Measurements from ENCODE around the gene LEFTY2.
"Not testable (repeated sequence)": the region's sequence is repeated elsewhere in the genome, so short reads cannot be mapped to it uniquely, and the experiment has no call there.

Gene LEFTY2

GRCh38 chr1:225950905-225951497, 10.0 kb upstream of the LEFTY2 start:
- no peak for DNase-seq

DNA sequence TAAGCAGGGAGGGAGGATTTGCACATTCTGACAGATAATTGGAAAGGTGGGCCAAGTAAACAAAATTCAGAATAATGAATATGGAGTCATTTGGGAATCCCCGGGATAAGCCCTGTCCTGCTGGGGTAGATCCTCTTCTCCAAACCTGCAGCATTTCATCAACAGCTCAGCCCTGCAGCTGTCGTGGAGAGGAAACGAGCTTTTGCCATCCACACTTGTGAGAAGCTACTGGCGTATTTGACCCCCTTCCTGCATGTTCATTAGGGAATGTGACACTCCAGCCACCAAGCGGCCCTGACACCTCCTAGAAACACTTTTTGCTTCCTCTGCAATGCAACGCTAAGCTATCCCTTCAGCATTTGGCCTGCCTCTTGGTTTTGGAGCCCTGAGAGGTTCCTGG, 8.0 kb upstream of the LEFTY2 start:
- no peak for DNase-seq

DNA sequence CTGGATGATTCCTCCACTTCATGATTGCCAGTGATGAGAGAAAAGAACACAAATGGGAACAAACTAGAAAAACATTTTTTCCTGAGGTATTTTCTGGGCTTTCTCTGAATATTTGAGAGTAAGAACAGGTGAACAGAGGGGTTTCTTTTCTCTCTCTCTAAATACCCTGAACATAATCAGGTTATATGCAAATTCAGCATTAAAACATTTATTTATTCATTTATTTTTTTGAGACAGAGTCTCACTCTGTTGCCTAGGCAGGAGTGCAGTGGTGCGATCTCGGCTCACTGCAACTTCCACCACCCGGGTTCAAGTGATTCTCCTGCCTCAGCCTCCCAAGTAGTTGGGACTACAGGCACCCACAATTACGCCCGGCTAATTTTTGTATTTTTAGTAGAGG, 5.8 kb upstream of the LEFTY2 start:
- no peak for DNase-seq

DNA sequence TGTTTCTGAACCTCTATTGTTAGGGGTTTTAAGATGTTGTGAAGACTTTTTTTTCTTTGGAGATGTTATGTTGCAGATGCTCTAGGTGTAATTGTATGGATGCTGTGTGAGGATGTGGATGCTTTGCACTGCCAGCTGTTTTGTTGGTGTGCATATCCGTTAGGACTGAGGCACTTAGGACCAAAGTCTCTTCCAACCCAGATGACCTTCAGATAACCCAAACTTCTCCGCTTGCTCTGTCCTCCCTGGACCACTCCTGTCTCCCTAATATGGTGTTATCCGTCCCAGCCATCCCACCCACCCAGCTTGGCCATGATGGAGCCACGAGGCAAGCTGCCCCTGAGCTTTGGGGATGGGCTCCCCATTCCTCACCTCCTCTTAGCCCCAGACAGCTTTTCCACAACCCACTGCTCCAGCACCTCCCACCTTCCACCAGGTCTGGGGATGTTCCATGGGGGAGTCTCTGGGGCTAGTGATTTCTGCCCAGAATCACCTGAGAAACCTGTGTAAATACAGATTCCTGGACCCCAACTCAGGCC, 5.1 kb upstream of the LEFTY2 start:
- DNase-seq = no peak

- DNase-seq = no peak
Measured at GRCh38 chr1:225945564-225945963, 4.5 kb upstream of the LEFTY2 start.

DNA sequence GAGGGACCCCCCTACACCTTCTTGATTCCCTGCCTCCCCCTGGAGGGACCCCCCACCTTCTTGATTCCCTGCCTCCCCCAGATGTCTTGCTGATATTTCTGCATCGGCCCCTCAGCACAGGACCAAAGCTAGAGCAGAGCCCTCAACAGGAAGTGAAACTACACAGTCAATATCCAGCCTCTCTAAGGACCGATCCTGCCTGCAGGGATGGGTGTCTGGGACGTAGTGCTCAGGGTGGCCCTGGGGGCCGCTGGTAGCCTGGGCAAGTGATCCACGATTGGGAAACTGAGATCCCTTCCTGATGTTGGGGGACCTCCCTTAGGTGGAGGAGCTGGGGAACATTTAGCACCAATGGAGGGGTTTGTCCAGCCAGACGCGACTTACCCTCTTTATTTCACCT, 3.9 kb upstream of the LEFTY2 start:
- DNase-seq = no peak

GRCh38 chr1:225944387-225944786, 3.4 kb upstream of the LEFTY2 start:
- DNase-seq = no peak

GRCh38 chr1:225943582-225943981, 2.6 kb upstream of the LEFTY2 start:
- no peak for DNase-seq

- no peak for DNase-seq
Measured at GRCh38 chr1:225942574-225942973, 1.6 kb upstream of the LEFTY2 start.

DNA sequence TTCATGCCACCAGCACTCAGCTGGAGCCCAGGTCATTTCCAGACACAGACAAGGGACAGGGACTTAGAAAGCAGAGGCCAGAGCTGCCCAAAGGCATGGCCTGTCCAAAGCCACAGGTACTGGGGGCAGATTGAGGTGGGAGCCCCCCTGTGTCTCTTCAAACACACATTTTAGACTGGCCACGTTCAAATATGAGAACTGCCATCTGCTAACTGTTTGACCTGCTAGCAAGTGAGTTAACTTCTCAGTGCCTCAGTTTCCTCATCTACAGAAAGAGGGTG, 862 bp upstream of the LEFTY2 start:
- no peak for DNase-seq

GRCh38 chr1:225940385-225941151, 452 bp downstream of the LEFTY2 start:
- DNase-seq = no peak

GRCh38 chr1:225939939-225940310, 1.1 kb downstream of the LEFTY2 start:
- not testable (repeated sequence) for DNase-seq

GRCh38 chr1:225939097-225939938, 1.7 kb downstream of the LEFTY2 start:
- not testable (repeated sequence) for DNase-seq

GRCh38 chr1:225937048-225937968, 3.7 kb downstream of the LEFTY2 start:
- DNase-seq = no peak

DNA sequence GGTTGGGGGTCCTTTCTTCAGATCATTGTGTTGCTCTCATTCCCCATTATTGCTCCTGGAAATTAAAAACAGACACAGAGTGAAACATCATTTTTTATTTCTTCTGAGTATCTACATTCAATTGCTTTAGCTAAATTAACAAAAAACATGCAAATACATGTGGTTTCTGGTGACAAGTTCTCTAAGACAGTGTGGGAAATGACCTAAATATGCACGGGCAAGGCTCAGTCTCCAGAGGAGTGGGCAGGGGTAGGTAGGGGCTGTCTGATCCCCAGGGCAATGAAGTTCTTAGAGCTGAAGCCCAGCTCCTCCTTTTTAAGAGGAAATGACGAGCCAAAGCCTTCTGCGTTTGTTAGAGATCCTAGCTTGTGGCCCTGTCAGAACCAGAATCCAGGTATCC, 4.5 kb downstream of the LEFTY2 start:
- no peak for DNase-seq

GRCh38 chr1:225936086-225936485, 4.9 kb downstream of the LEFTY2 start:
- DNase-seq = not testable (repeated sequence)

- no peak for DNase-seq
Measured at GRCh38 chr1:225934711-225935110, 6.3 kb downstream of the LEFTY2 start.

DNA sequence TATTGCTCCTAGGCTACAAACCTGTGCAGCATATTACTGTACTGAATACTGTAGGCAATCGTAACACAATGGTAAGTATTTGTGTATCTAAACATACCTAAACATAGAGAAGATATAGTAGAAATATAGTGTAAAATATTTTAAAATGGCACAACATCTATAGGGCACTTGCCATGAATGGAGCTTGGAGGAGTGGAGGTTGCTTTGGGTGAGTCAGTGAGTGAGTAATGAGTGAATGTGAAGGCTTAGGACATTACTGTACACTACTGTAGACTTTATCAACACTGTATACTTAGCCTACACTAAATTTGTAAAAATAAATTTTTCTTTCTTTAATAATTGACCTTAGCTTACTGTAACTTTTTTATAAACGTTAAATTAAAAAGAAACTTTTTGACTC, 7.9 kb downstream of the LEFTY2 start:
- DNase-seq = no peak

DNA sequence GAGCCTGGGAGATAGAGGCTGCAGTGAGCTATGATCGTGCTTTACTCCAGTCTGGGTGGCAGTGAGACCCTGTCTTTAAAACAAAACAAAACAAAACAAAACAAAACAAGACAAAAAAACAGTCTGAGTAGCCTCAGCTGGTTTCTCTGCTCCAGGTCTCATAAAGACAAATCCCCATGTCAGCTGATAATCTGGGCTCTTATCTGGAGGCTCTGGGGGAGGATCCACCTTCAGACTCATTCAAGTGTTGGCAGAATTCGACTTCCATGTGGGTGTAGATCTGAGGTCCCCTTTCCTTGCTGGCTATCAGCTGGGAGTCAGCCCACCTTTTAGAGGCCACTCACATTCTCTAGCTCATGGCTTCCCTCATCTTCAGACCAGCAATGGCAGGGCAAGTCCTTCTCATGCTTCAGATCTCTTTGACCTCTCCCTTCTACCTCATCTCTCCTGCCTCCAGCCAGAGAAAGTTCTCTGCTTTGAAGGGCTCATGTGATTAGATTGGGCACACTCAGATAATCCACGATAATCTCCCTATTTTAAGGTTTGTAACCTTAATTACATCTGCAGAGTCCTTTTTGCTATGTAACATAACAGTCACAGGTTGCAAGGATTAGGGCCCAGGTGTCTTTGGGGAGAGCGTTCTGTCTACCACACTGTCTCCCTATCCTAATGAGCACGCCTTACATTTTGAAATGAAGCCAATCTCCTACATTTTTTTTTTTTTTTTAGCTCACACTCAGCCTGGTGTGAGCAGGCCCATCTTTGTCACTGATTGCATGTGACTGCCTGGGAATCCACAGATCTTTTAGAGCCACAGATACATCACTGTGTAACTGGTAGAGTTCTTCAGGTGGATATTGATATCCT, 9.5 kb downstream of the LEFTY2 start:
- DNase-seq = no peak

DNA sequence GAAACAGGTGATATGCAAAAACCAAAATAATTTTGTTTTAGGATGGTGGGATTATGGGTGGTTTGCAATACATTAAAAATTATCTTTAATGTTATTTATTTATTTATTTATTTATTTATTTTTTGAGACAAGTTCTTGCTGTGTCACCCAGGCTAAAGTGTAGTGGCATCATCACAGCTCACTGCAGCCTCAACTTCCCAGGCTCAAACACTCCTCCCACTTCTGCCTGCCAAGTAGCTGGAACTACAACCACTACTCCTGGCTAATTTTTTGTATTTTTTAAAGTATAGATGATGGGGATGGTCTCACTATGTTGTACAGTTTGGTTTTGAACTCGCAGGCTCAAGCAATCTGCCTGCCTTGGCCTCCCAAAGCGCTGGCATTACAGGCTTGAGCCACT, 10.5 kb downstream of the LEFTY2 start:
- no peak for DNase-seq

GRCh38 chr1:225929462-225929861, 11.6 kb downstream of the LEFTY2 start:
- DNase-seq = not testable (repeated sequence)

All from NCI-H1436 treated with DMSO at 0.1 percent for 48 hours (cell line).